Measurements from ENCODE around the gene ZNF672. TPM values are rescaled to one million over a fixed set of nuclear protein-coding genes. Genes with fewer than 3 reads are reported as not detected.

The ZNF672 gene
- total and polyA plus RNA-seq, 2 of the 13 experiments (the other 11 are each of a cell fraction or from before 2014, with no cell fraction given): 17.2 to 22.9 TPM

- DNase-seq (ENCODE audit: low spot score): no peak
- FAIRE-seq: no peak
- Histone ChIP-seq H3K4me2 (ENCODE audit: low read depth, low read length) (no peak overlapping the region), H2AFZ (ENCODE audit: low read length) (no peak overlapping the region), H3K4me1 (ENCODE audit: insufficient read depth, low read length) (no peaks in the 10 kb centered on the region), H4K20me1 (ENCODE audit: insufficient read depth, low read length) (0 out of 2 replicates have a peak, but pooled peaks cover 3% of the 10 kb centered on the region), H3K36me3 (replicated peaks in 1 of 2; ENCODE audit: control insufficient read depth in 1 of 2, insufficient read depth in 2 of 2, low read length in 2 of 2) (peaks cover 23 to 69% of the 10 kb centered on the region in 2 experiments), H3K9me3 (ENCODE audit: low read length) (no peaks in the 10 kb centered on the region), H3K4me3 (replicated peaks in 1 of 3; ENCODE audit: insufficient read depth in 1 of 3, low read depth in 2 of 3, low read length in 3 of 3) (no peak overlapping the region), H3K27ac (ENCODE audit: extremely low read length, insufficient read depth, low read length) (no peak overlapping the region), H3K27me3 (ENCODE audit: control insufficient read depth in 1 of 2, insufficient read depth in 2 of 2, low read length in 2 of 2) (no peaks in the 10 kb centered on the region), H3K9ac (ENCODE audit: insufficient read depth, low read depth, low read length) (no peak overlapping the region), H3K79me2 (ENCODE audit: insufficient read depth, low read length) (no peaks in the 10 kb centered on the region)
- 100% methylated on average over 8 of the region's 9 CpGs for WGBS (ENCODE audit: low lambda C conversion rate)
- POLR2A ChIA-PET: interaction anchor here (1.3 kb wide), 2 partner anchors 9 to 12 kb away, joined by 3 to 6 read pairs; partner anchors contain the start of gene ZNF672
- intact Hi-C loops (cut with micrococcal nuclease; ENCODE audit: unreplicated experiment) (no loop called here), in situ Hi-C loops (cut with HindIII; ENCODE audit: extremely low pct_ligation_motif_present, low pct_unique_long_range_greater_than_20kb) (no loop called here)
- no TSS peak for BruUV-seq (replicated peaks)
- CTCF ChIA-PET (ENCODE audit: low intra/inter-chr PET ratio, low total read pairs): no interaction called here
- ATAC-seq: no peak; the same call in 2 of the 3 replicates
- no peak for TF ChIP-seq TOE1 (CRISPR knock-in tag; IDR thresholded peaks at IDR 0.05)
- no peak for TF ChIP-seq TARDBP (CRISPR knock-in tag; IDR thresholded peaks at IDR 0.05)
- TF ChIP-seq SRY (CRISPR knock-in tag; IDR thresholded peaks at IDR 0.05): 0 out of 2 replicates have a peak, but pooled peaks have one; percentile 28
- TF ChIP-seq NR2F1 (CRISPR knock-in tag; IDR thresholded peaks at IDR 0.05): no peak
- TF ChIP-seq AGO2 (optimal IDR thresholded peaks at IDR 0.05; ENCODE audit: low read depth, low read length): peak; percentile 70
- TF ChIP-seq MZF1 (CRISPR knock-in tag; IDR thresholded peaks at IDR 0.05; ENCODE audit: borderline replicate concordance): no peak
- no peak for TF ChIP-seq RFX3 (CRISPR knock-in tag; IDR thresholded peaks at IDR 0.05)
- peak; percentile 61 for TF ChIP-seq POLR2G (IDR thresholded peaks at IDR 0.05; ENCODE audit: low read depth, low read length)
- TF ChIP-seq TRAFD1 (CRISPR knock-in tag; IDR thresholded peaks at IDR 0.05; ENCODE audit: borderline replicate concordance): no peak
- no peak for TF ChIP-seq ZNF530 (CRISPR knock-in tag; IDR thresholded peaks at IDR 0.05; ENCODE audit: low read depth)
- TF ChIP-seq ZNF263 (CRISPR knock-in tag; IDR thresholded peaks at IDR 0.05): no peak
- TF ChIP-seq ZNF343 (CRISPR knock-in tag; IDR thresholded peaks at IDR 0.05): no peak
- no peak for TF ChIP-seq MAZ (IDR thresholded peaks at IDR 0.05; ENCODE audit: borderline replicate concordance, low read depth, low read length)
- TF ChIP-seq MAZ (CRISPR knock-in tag; IDR thresholded peaks at IDR 0.05; ENCODE audit: low read depth): no peak
- peak in 1 of 2 experiments; percentile 17; a peak in 1 of 4 replicates for TF ChIP-seq POLR2A (IDR thresholded peaks at IDR 0.05; ENCODE audit: insufficient read depth in 1 of 2, low read depth in 2 of 2, low read length in 2 of 2)
- no peak for TF ChIP-seq ZNF501 (CRISPR knock-in tag; IDR thresholded peaks at IDR 0.05)
- no peak for TF ChIP-seq ZNF451 (CRISPR knock-in tag; IDR thresholded peaks at IDR 0.05)
- TF ChIP-seq ZNF205 (CRISPR knock-in tag; IDR thresholded peaks at IDR 0.05): no peak
- TF ChIP-seq TFDP2 (CRISPR knock-in tag; IDR thresholded peaks at IDR 0.05): no peak
- no peak for TF ChIP-seq BORCS8-MEF2B (CRISPR knock-in tag; IDR thresholded peaks at IDR 0.05)
- TF ChIP-seq SAFB2 (CRISPR knock-in tag; IDR thresholded peaks at IDR 0.05; ENCODE audit: borderline replicate concordance, low read depth): no peak
- no peak for TF ChIP-seq SMYD3 (CRISPR knock-in tag; IDR thresholded peaks at IDR 0.05)
Observed at GRCh38 chr1:248850124-248850523, 12.1 kb downstream of the ZNF672 start.

All from HepG2 (cell line).